PC-9 (cell line): ENCODE measurements around the gene TLE4.

ENCODE experiments used
- EZH2 ChIP-seq: fragments of 200-600 bp; sonication (generic); IDR thresholded peaks from 2 replicates; pipeline ENCODE4 v1.8.0; 2017; ENCODE audit warnings: antibody characterized with exemption, low read depth
- TF ChIP-seq, protein P1 (sequence below): fragments of 200-600 bp; sonication (generic); conservative IDR thresholded peaks from 2 replicates; pipeline ENCODE4 v1.6.1; 2017; ENCODE audit warnings: mixed run types, antibody characterized with exemption, mild to moderate bottlenecking, moderate library complexity

DNA sequence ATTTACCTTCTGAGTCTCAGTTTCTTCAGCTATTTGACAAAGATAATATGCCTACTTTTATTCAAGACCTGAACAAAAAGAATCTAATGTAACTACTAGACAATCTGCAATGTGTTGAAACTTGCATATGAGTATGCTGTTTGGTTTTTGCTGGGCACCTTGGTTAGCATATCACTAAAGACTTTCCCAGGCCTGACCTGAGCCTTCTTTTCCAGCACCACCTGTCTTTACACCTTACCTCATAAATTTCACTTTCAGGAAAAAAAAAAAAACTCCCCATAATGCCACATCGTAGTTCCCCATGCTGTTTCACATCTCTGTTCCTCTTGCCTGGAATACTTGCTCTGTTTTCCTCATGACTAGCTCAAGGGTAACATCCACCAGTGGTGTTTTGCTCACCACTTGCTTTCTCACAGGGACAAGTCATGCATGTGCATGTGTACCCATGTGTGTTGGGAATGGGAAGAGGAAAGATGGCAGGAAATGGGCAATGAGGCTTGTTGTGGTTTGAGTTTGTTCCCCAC is 45.6 kb upstream of the TLE4 start:
- TF ChIP-seq, protein P1, sequence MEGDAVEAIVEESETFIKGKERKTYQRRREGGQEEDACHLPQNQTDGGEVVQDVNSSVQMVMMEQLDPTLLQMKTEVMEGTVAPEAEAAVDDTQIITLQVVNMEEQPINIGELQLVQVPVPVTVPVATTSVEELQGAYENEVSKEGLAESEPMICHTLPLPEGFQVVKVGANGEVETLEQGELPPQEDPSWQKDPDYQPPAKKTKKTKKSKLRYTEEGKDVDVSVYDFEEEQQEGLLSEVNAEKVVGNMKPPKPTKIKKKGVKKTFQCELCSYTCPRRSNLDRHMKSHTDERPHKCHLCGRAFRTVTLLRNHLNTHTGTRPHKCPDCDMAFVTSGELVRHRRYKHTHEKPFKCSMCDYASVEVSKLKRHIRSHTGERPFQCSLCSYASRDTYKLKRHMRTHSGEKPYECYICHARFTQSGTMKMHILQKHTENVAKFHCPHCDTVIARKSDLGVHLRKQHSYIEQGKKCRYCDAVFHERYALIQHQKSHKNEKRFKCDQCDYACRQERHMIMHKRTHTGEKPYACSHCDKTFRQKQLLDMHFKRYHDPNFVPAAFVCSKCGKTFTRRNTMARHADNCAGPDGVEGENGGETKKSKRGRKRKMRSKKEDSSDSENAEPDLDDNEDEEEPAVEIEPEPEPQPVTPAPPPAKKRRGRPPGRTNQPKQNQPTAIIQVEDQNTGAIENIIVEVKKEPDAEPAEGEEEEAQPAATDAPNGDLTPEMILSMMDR = no peak
- no peak for TF ChIP-seq EZH2
